Neutrophil (primary cell): Measurements from ENCODE around the gene TPI1.

Experiments used
- H3K27ac ChIP-seq: fragments of 200-600 bp; sonication (generic); 2 replicates; pipeline ENCODE4 v1.5.1; 2016; ENCODE audit warnings: mild to moderate bottlenecking, moderate library complexity
- H3K27me3 ChIP-seq: fragments of 200-600 bp; sonication (generic); 2 replicates; pipeline ENCODE4 v1.6.0; 2016; ENCODE audit warnings: mild to moderate bottlenecking
- H3K36me3 ChIP-seq: fragments of 200-600 bp; sonication (generic); 2 replicates; pipeline ENCODE4 v1.5.1; 2017
- H3K4me1 ChIP-seq, 2 experiments: fragments of 200-600 bp in 1 of 2; sonication (generic) in 1 of 2; 1 replicate in 1 of 2; 2 replicates in 1 of 2; pipeline versions ENCODE4 v1.5.1 to v1.6.1; 2013 to 2016; ENCODE audit warnings: low read depth in 1 of 2, low read length in 1 of 2, mild to moderate bottlenecking in 1 of 2, moderate library complexity in 1 of 2; ENCODE audit not compliant: control insufficient read depth in 1 of 2, insufficient read depth in 1 of 2
- H3K4me3 ChIP-seq, 2 experiments: fragments of 200-600 bp in 1 of 2; sonication (generic) in 1 of 2; 1 replicate in 1 of 2; 2 replicates in 1 of 2; pipeline ENCODE4 v1.5.1; 2013 to 2016; ENCODE audit warnings: low read depth in 1 of 2, low read length in 1 of 2, mild to moderate bottlenecking in 1 of 2, moderate library complexity in 1 of 2
- H3K9me3 ChIP-seq: fragments of 200-600 bp; sonication (generic); 2 replicates; pipeline ENCODE4 v1.5.1; 2016
- TF ChIP-seq, protein P1 (sequence below): fragments of 200-600 bp; sonication (generic); IDR thresholded peaks from 2 replicates; pipeline ENCODE4 v1.5.1; 2016; ENCODE audit warnings: antibody characterized with exemption

The TPI1 gene

DNA sequence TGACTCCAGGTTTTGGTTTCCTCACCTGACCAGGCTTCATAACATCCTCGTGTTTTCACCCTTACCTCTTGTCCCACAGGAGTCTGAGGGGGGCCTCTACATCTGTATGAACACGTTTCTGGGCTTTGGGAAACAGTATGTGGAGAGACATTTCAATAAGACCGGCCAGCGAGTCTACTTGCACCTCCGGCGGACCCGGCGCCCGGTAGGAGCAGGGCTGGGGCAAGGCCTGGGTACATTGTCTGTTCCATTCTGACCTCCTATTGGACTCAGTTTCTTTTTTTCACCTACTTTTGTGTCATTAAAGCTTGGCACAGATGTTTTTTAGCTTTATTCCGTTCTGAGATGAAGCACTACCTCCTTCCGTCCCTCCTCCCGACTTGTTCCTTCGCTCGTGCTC, 12.0 kb upstream of the TPI1 start:
- H3K27ac ChIP-seq: no peak overlapping the region
- H3K36me3 ChIP-seq: peaks cover 22% of the 10 kb centered on the region
- peaks cover 20 to 24% of the 10 kb centered on the region in 2 experiments for H3K4me1 ChIP-seq
- TF ChIP-seq, protein P1, sequence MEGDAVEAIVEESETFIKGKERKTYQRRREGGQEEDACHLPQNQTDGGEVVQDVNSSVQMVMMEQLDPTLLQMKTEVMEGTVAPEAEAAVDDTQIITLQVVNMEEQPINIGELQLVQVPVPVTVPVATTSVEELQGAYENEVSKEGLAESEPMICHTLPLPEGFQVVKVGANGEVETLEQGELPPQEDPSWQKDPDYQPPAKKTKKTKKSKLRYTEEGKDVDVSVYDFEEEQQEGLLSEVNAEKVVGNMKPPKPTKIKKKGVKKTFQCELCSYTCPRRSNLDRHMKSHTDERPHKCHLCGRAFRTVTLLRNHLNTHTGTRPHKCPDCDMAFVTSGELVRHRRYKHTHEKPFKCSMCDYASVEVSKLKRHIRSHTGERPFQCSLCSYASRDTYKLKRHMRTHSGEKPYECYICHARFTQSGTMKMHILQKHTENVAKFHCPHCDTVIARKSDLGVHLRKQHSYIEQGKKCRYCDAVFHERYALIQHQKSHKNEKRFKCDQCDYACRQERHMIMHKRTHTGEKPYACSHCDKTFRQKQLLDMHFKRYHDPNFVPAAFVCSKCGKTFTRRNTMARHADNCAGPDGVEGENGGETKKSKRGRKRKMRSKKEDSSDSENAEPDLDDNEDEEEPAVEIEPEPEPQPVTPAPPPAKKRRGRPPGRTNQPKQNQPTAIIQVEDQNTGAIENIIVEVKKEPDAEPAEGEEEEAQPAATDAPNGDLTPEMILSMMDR: no peak
- H3K4me3 ChIP-seq: no peak overlapping the region
- no peaks in the 10 kb centered on the region for H3K9me3 ChIP-seq
- H3K27me3 ChIP-seq: no peaks in the 10 kb centered on the region

DNA sequence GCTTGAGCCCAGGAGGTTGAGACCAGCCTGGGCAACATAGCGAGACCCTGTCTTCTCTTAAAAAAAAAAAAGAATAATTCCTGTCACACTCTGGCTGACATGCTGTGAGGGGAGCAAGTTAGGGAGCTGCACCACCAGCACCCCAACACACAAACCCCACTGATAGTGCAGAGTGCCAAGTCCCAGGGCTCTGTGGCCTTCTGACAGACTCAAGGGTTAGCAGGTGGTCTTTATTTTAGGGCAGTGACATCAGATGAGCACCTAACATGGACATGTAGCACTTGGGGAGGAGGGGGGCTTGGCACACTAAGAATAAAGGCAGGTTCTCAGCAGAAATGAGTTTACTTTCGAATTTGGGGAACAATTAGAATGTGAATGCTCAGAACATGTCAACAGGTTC, 8.5 kb upstream of the TPI1 start:
- H3K9me3 ChIP-seq: no peaks in the 10 kb centered on the region
- TF ChIP-seq, protein P1: no peak
- H3K4me1 ChIP-seq: no peaks in the 10 kb centered on the region
- no peak overlapping the region for H3K27ac ChIP-seq
- peaks cover 45% of the 10 kb centered on the region for H3K36me3 ChIP-seq
- H3K27me3 ChIP-seq: no peaks in the 10 kb centered on the region
- no peak overlapping the region for H3K4me3 ChIP-seq

DNA sequence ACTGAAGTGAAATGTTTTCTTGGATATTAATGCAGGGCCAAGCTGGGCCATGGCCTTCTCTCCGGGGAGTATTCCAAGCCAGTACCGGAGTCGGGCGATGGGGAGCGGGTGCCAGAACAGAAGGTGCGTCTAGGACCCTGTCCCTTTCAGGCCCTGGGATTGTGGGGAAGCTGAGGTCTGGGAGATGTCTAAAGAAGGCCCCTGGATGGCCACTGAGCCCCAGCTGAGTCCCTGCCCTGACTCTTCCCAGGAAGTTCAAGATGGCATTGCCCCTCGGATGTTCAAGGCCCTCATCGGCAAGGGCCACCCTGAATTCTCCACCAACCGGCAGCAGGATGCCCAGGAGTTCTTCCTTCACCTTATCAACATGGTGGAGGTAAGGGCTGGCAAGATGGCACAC, 7.2 kb upstream of the TPI1 start:
- no peak overlapping the region for H3K4me3 ChIP-seq
- peaks cover 45% of the 10 kb centered on the region for H3K36me3 ChIP-seq

DNA sequence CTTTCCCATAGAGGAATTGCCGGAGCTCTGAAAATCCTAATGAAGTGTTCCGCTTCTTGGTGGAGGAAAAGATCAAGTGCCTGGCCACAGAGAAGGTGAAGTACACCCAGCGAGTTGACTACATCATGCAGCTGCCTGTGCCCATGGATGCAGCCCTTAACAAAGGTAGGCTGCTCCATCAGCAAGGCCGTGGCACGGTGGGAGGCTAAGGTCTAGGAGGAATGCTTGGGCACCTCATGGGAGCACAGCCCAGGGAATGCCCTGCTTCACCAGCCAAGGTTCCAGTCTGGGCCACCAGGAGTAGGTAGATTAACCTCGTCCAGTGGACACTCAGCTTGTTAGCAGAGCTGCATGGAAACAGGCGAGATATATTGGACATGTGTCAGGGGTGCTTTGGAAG, 6.4 kb upstream of the TPI1 start:
- no peak overlapping the region for H3K27ac ChIP-seq
- TF ChIP-seq, protein P1: no peak
- no peaks in the 10 kb centered on the region for H3K9me3 ChIP-seq
- no peaks in the 10 kb centered on the region for H3K27me3 ChIP-seq
- no peak overlapping the region for H3K4me3 ChIP-seq
- no peaks in the 10 kb centered on the region for H3K4me1 ChIP-seq
- H3K36me3 ChIP-seq: peaks cover 42% of the 10 kb centered on the region

More for the DNA sequence above, 7.2 kb upstream of the TPI1 start:
- Histone ChIP-seq H3K27ac (no peak overlapping the region), H3K4me1 (no peaks in the 10 kb centered on the region), H3K9me3 (no peaks in the 10 kb centered on the region), H3K27me3 (no peaks in the 10 kb centered on the region)
- TF ChIP-seq, protein P1: no peak

DNA sequence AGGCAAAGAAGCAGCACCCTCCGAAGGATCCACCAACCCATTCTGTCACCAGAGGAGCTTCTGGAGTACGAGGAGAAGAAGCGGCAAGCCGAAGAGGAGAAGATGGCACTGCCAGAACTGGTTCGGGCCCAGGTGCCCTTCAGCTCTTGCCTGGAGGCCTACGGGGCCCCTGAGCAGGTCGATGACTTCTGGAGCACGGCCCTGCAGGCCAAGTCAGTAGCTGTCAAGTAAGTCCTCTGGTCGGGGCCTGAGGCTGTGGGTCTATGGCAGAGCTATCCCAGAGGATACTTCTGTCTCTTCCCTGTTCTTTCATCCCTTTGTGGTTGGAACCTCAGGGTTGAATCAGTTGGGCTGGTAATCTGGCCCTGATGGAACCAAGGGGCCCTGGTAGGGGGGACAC, 5.9 kb upstream of the TPI1 start:
- TF ChIP-seq, protein P1: no peak
- peaks cover 37% of the 10 kb centered on the region for H3K36me3 ChIP-seq
- no peak overlapping the region for H3K27ac ChIP-seq
- H3K4me3 ChIP-seq: no peak overlapping the region
- peaks cover under 1 to 2% of the 10 kb centered on the region in 2 experiments for H3K4me1 ChIP-seq
- no peaks in the 10 kb centered on the region for H3K27me3 ChIP-seq
- no peaks in the 10 kb centered on the region for H3K9me3 ChIP-seq

DNA sequence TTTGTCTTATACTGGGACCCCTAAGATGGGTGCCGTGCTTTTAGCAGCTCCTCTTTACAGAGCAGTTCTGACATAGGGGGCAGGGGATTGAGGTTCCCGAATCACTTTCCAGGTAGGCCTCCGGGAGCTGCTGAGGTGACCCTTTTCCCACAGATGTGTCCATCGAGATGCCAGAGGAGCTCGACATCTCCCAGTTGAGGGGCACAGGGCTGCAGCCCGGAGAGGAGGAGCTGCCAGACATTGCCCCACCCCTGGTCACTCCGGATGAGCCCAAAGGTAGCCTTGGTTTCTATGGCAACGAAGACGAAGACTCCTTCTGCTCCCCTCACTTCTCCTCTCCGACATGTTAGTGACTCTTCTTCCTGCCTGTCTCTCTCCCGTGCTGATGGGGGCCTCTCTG, 4.3 kb upstream of the TPI1 start:
- Histone ChIP-seq H3K4me1 (peaks cover 10 to 14% of the 10 kb centered on the region in 2 experiments), H3K36me3 (peaks cover 30% of the 10 kb centered on the region), H3K9me3 (no peaks in the 10 kb centered on the region), H3K27me3 (no peaks in the 10 kb centered on the region), H3K27ac (no peak overlapping the region), H3K4me3 (no peak overlapping the region)
- TF ChIP-seq, protein P1: no peak
